Measurements from ENCODE around the gene SEMA3B.

SEMA3B gene

GRCh38 chr3:50318163-50318562, 49.2 kb downstream of the SEMA3B start:
- Histone ChIP-seq H3K36me3 (ENCODE audit: control insufficient read depth, low read depth, low read length) (peaks cover 34% of the 10 kb centered on the region), H3K4me1 (ENCODE audit: control insufficient read depth, low read depth, low read length) (peaks cover 4% of the 10 kb centered on the region), H3K4me3 (ENCODE audit: low read length) (no peak overlapping the region), H3K27me3 (ENCODE audit: control insufficient read depth, insufficient read depth, low read length) (no peaks in the 10 kb centered on the region), H3K9me3 (ENCODE audit: control insufficient read depth, low read depth, low read length) (no peaks in the 10 kb centered on the region), H3K9ac (ENCODE audit: low read length) (no peak overlapping the region), H3K27ac (ENCODE audit: low read length) (no peak overlapping the region)

- Histone ChIP-seq H3K27ac (ENCODE audit: low read length) (no peak overlapping the region), H3K27me3 (ENCODE audit: control insufficient read depth, insufficient read depth, low read length) (no peaks in the 10 kb centered on the region), H3K9me3 (ENCODE audit: control insufficient read depth, low read depth, low read length) (no peaks in the 10 kb centered on the region), H3K4me1 (ENCODE audit: control insufficient read depth, low read depth, low read length) (peaks cover 8% of the 10 kb centered on the region), H3K4me3 (ENCODE audit: low read length) (no peak overlapping the region), H3K36me3 (ENCODE audit: control insufficient read depth, low read depth, low read length) (peaks cover 34% of the 10 kb centered on the region), H3K9ac (ENCODE audit: low read length) (no peak overlapping the region)
These were observed 49.7 kb downstream of the SEMA3B start for GRCh38 chr3:50318615-50319014.

GRCh38 chr3:50319181-50319893, 50.4 kb downstream of the SEMA3B start:
- peaks cover 34% of the 10 kb centered on the region for H3K36me3 ChIP-seq (ENCODE audit: control insufficient read depth, low read depth, low read length)

GRCh38 chr3:50319894-50320625, 51.1 kb downstream of the SEMA3B start:
- Histone ChIP-seq H3K36me3 (ENCODE audit: control insufficient read depth, low read depth, low read length) (peaks cover 34% of the 10 kb centered on the region), H3K4me1 (ENCODE audit: control insufficient read depth, low read depth, low read length) (peaks cover 11% of the 10 kb centered on the region), H3K9ac (ENCODE audit: low read length) (peak overlapping the region; percentile 95), H3K9me3 (ENCODE audit: control insufficient read depth, low read depth, low read length) (no peaks in the 10 kb centered on the region), H3K27ac (ENCODE audit: low read length) (no peak overlapping the region), H3K4me3 (ENCODE audit: low read length) (peak overlapping the region; percentile 75), H3K27me3 (ENCODE audit: control insufficient read depth, insufficient read depth, low read length) (no peaks in the 10 kb centered on the region)

More at GRCh38 chr3:50319181-50319893, 50.4 kb downstream of the SEMA3B start:
- Histone ChIP-seq H3K27me3 (ENCODE audit: control insufficient read depth, insufficient read depth, low read length) (no peaks in the 10 kb centered on the region), H3K9ac (ENCODE audit: low read length) (no peak overlapping the region), H3K4me3 (ENCODE audit: low read length) (no peak overlapping the region), H3K27ac (ENCODE audit: low read length) (no peak overlapping the region), H3K9me3 (ENCODE audit: control insufficient read depth, low read depth, low read length) (no peaks in the 10 kb centered on the region), H3K4me1 (ENCODE audit: control insufficient read depth, low read depth, low read length) (peaks cover 10% of the 10 kb centered on the region)

- peak overlapping the region; percentile 98 for H3K27ac ChIP-seq (ENCODE audit: low read length)
- H3K9me3 ChIP-seq (ENCODE audit: control insufficient read depth, low read depth, low read length): no peaks in the 10 kb centered on the region
- H3K4me3 ChIP-seq (ENCODE audit: low read length): peak overlapping the region; percentile 75
- peaks cover 11% of the 10 kb centered on the region for H3K4me1 ChIP-seq (ENCODE audit: control insufficient read depth, low read depth, low read length)
- peak overlapping the region; percentile 95 for H3K9ac ChIP-seq (ENCODE audit: low read length)
- no peaks in the 10 kb centered on the region for H3K27me3 ChIP-seq (ENCODE audit: control insufficient read depth, insufficient read depth, low read length)
- H3K36me3 ChIP-seq (ENCODE audit: control insufficient read depth, low read depth, low read length): peaks cover 34% of the 10 kb centered on the region
These were observed 51.9 kb downstream of the SEMA3B start for GRCh38 chr3:50320853-50321335.

- H3K9me3 ChIP-seq (ENCODE audit: control insufficient read depth, low read depth, low read length): no peaks in the 10 kb centered on the region
- H3K4me3 ChIP-seq (ENCODE audit: low read length): peak overlapping the region; percentile 75
- H3K27ac ChIP-seq (ENCODE audit: low read length): peak overlapping the region; percentile 98
- H3K36me3 ChIP-seq (ENCODE audit: control insufficient read depth, low read depth, low read length): peaks cover 30% of the 10 kb centered on the region
- H3K27me3 ChIP-seq (ENCODE audit: control insufficient read depth, insufficient read depth, low read length): no peaks in the 10 kb centered on the region
- peaks cover 11% of the 10 kb centered on the region for H3K4me1 ChIP-seq (ENCODE audit: control insufficient read depth, low read depth, low read length)
- peak overlapping the region; percentile 95 for H3K9ac ChIP-seq (ENCODE audit: low read length)
These were observed 52.6 kb downstream of the SEMA3B start for GRCh38 chr3:50321336-50322114.

- Histone ChIP-seq H3K4me3 (ENCODE audit: low read length) (peak overlapping the region; percentile 75), H3K4me1 (ENCODE audit: control insufficient read depth, low read depth, low read length) (peaks cover 11% of the 10 kb centered on the region), H3K9me3 (ENCODE audit: control insufficient read depth, low read depth, low read length) (no peaks in the 10 kb centered on the region), H3K9ac (ENCODE audit: low read length) (peak overlapping the region; percentile 95), H3K36me3 (ENCODE audit: control insufficient read depth, low read depth, low read length) (peaks cover 27% of the 10 kb centered on the region), H3K27ac (ENCODE audit: low read length) (peak overlapping the region; percentile 54), H3K27me3 (ENCODE audit: control insufficient read depth, insufficient read depth, low read length) (no peaks in the 10 kb centered on the region)
These were observed 53.1 kb downstream of the SEMA3B start for GRCh38 chr3:50322115-50322385.

- peaks cover 22% of the 10 kb centered on the region for H3K36me3 ChIP-seq (ENCODE audit: control insufficient read depth, low read depth, low read length)
- peak within 1 kb of the TSS; percentile 75 for H3K4me3 ChIP-seq (ENCODE audit: low read length)
- H3K27me3 ChIP-seq (ENCODE audit: control insufficient read depth, insufficient read depth, low read length): no peaks in the 10 kb centered on the region
- peaks cover 15% of the 10 kb centered on the region for H3K4me1 ChIP-seq (ENCODE audit: control insufficient read depth, low read depth, low read length)
- peak within 1 kb of the TSS; percentile 98 for H3K27ac ChIP-seq (ENCODE audit: low read length)
- no peaks in the 10 kb centered on the region for H3K9me3 ChIP-seq (ENCODE audit: control insufficient read depth, low read depth, low read length)
- peak within 1 kb of the TSS; percentile 95 for H3K9ac ChIP-seq (ENCODE audit: low read length)
These were observed 53.6 kb downstream of the SEMA3B start, which contains the start of gene HYAL2 for GRCh38 chr3:50322386-50323091. HYAL2 (minus strand) TSS chr3:50322745; CDS start chr3:50320489, 2,256 bp downstream.

GRCh38 chr3:50323092-50323600, 54.2 kb downstream of the SEMA3B start:
- Histone ChIP-seq H3K27ac (ENCODE audit: low read length) (no peak overlapping the region), H3K4me3 (ENCODE audit: low read length) (peak overlapping the region; percentile 75), H3K36me3 (ENCODE audit: control insufficient read depth, low read depth, low read length) (peaks cover 19% of the 10 kb centered on the region), H3K9me3 (ENCODE audit: control insufficient read depth, low read depth, low read length) (no peaks in the 10 kb centered on the region), H3K4me1 (ENCODE audit: control insufficient read depth, low read depth, low read length) (peaks cover 15% of the 10 kb centered on the region), H3K9ac (ENCODE audit: low read length) (peak overlapping the region; percentile 95), H3K27me3 (ENCODE audit: control insufficient read depth, insufficient read depth, low read length) (no peaks in the 10 kb centered on the region)

- H3K9me3 ChIP-seq (ENCODE audit: control insufficient read depth, low read depth, low read length): no peaks in the 10 kb centered on the region
- H3K36me3 ChIP-seq (ENCODE audit: control insufficient read depth, low read depth, low read length): peaks cover 13% of the 10 kb centered on the region
- peaks cover 18% of the 10 kb centered on the region for H3K4me1 ChIP-seq (ENCODE audit: control insufficient read depth, low read depth, low read length)
- H3K27ac ChIP-seq (ENCODE audit: low read length): no peak overlapping the region
- H3K9ac ChIP-seq (ENCODE audit: low read length): no peak overlapping the region
- H3K27me3 ChIP-seq (ENCODE audit: control insufficient read depth, insufficient read depth, low read length): no peaks in the 10 kb centered on the region
- no peak overlapping the region for H3K4me3 ChIP-seq (ENCODE audit: low read length)
These were observed 54.8 kb downstream of the SEMA3B start for GRCh38 chr3:50323614-50324199.

Data from iPS-18a (cell line).